KMS-11 (cell line): ENCODE measurements around the gene LIPK.

Experiments
- H2AFZ ChIP-seq: fragments of 200-600 bp; sonication (generic); 2 replicates; pipeline ENCODE4 v1.6.1; 2016; ENCODE audit warnings: antibody characterized with exemption, mixed run types, low read depth
- H3K27ac ChIP-seq: fragments of 200-600 bp; sonication (generic); 2 replicates; pipeline ENCODE4 v1.6.1; 2016; ENCODE audit warnings: mild to moderate bottlenecking, mixed run types
- H3K27me3 ChIP-seq: fragments of 200-600 bp; sonication (generic); 2 replicates; pipeline ENCODE4 v1.6.1; 2017; ENCODE audit warnings: mild to moderate bottlenecking, low read depth, mixed run types, moderate library complexity; ENCODE audit not compliant: insufficient read depth
- H3K36me3 ChIP-seq: fragments of 200-600 bp; sonication (generic); 2 replicates; pipeline ENCODE4 v1.6.1; 2017; ENCODE audit warnings: mild to moderate bottlenecking, mixed run types; ENCODE audit not compliant: insufficient read depth
- H3K4me1 ChIP-seq: fragments of 200-600 bp; sonication (generic); 2 replicates; pipeline ENCODE4 v1.6.1; 2016; ENCODE audit warnings: mild to moderate bottlenecking, low read depth, mixed run types; ENCODE audit not compliant: poor library complexity, severe bottlenecking
- H3K4me2 ChIP-seq: fragments of 200-600 bp; sonication (generic); 2 replicates; pipeline ENCODE4 v1.7.0; 2016; ENCODE audit warnings: mild to moderate bottlenecking, mixed run types
- H3K4me3 ChIP-seq: fragments of 200-600 bp; sonication (generic); IDR thresholded peaks from 2 replicates; pipeline ENCODE4 v1.6.1; 2017; ENCODE audit warnings: low read depth, low read length, mixed read lengths; ENCODE audit not compliant: insufficient read depth
- H3K79me2 ChIP-seq: fragments of 200-600 bp; sonication (generic); 2 replicates; pipeline ENCODE4 v1.6.1; 2016; ENCODE audit warnings: low read depth, mixed run types; ENCODE audit not compliant: insufficient read depth
- H3K9ac ChIP-seq: fragments of 200-600 bp; sonication (generic); 2 replicates; pipeline ENCODE4 v1.6.1; 2016; ENCODE audit warnings: mild to moderate bottlenecking, mixed run types
- H4K20me1 ChIP-seq: fragments of 200-600 bp; sonication (generic); 2 replicates; pipeline ENCODE4 v1.6.1; 2016; ENCODE audit warnings: mild to moderate bottlenecking, mixed run types; ENCODE audit not compliant: insufficient read depth
- TF ChIP-seq, protein P1 (sequence below): fragments of 200-600 bp; sonication (generic); conservative IDR thresholded peaks from 2 replicates; pipeline ENCODE4 v1.6.1; 2017; ENCODE audit warnings: low read depth, mild to moderate bottlenecking, antibody characterized with exemption, low read length, moderate library complexity, mixed read lengths

Gene LIPK

DNA sequence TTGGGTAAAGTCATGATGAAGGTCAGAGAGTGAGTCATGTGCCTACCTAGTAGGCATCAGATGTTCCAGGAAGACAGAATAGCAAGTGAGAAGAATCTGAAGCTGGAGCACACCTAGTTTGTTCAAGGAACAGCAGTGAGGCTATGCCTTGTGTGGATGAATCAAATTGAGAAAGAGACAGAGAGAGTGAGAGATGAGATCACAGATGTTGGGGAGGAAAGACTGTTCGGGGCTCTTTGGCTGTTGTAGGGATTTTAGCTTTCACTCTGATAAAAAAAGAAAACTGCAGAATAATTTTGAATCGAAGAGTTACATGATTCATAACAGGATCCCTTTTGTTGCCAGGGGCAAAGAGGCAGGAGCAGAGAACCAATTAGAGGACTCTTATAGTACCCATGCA lies 35.6 kb upstream of the LIPK start:
- Histone ChIP-seq H3K79me2 (no peaks in the 10 kb centered on the region), H3K9ac (no peak overlapping the region), H3K4me3 (no peak overlapping the region), H2AFZ (no peak overlapping the region), H4K20me1 (no peaks in the 10 kb centered on the region), H3K27me3 (no peaks in the 10 kb centered on the region), H3K36me3 (no peaks in the 10 kb centered on the region), H3K27ac (no peak overlapping the region), H3K4me1 (no peaks in the 10 kb centered on the region), H3K4me2 (no peak overlapping the region)
- TF ChIP-seq, protein P1, sequence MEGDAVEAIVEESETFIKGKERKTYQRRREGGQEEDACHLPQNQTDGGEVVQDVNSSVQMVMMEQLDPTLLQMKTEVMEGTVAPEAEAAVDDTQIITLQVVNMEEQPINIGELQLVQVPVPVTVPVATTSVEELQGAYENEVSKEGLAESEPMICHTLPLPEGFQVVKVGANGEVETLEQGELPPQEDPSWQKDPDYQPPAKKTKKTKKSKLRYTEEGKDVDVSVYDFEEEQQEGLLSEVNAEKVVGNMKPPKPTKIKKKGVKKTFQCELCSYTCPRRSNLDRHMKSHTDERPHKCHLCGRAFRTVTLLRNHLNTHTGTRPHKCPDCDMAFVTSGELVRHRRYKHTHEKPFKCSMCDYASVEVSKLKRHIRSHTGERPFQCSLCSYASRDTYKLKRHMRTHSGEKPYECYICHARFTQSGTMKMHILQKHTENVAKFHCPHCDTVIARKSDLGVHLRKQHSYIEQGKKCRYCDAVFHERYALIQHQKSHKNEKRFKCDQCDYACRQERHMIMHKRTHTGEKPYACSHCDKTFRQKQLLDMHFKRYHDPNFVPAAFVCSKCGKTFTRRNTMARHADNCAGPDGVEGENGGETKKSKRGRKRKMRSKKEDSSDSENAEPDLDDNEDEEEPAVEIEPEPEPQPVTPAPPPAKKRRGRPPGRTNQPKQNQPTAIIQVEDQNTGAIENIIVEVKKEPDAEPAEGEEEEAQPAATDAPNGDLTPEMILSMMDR: no peak

DNA sequence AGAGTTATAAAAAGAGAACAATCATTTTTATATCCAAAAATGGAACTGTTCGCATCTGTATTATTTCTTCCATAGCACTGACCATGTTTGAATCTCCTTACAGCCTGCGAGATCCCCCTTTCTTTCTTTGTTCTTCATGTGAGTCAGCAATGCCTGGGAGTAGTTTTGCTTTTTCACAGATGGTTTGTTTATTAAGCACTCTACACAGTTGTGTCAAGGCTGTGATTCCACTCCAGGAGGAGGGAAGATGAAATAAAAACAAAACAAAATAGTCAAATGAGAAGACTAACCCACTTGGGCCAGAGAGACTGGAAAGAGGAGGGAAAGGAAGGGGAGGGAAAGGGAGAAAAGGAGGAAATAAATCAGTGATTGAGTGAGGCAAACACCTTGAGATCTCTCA lies 34.0 kb upstream of the LIPK start:
- no peak overlapping the region for H3K4me3 ChIP-seq
- no peaks in the 10 kb centered on the region for H4K20me1 ChIP-seq
- H3K79me2 ChIP-seq: no peaks in the 10 kb centered on the region
- H2AFZ ChIP-seq: no peak overlapping the region
- no peak overlapping the region for H3K27ac ChIP-seq
- H3K36me3 ChIP-seq: no peaks in the 10 kb centered on the region
- H3K4me1 ChIP-seq: no peaks in the 10 kb centered on the region
- no peak overlapping the region for H3K4me2 ChIP-seq
- no peak overlapping the region for H3K9ac ChIP-seq
- no peaks in the 10 kb centered on the region for H3K27me3 ChIP-seq
- TF ChIP-seq, protein P1: no peak

DNA sequence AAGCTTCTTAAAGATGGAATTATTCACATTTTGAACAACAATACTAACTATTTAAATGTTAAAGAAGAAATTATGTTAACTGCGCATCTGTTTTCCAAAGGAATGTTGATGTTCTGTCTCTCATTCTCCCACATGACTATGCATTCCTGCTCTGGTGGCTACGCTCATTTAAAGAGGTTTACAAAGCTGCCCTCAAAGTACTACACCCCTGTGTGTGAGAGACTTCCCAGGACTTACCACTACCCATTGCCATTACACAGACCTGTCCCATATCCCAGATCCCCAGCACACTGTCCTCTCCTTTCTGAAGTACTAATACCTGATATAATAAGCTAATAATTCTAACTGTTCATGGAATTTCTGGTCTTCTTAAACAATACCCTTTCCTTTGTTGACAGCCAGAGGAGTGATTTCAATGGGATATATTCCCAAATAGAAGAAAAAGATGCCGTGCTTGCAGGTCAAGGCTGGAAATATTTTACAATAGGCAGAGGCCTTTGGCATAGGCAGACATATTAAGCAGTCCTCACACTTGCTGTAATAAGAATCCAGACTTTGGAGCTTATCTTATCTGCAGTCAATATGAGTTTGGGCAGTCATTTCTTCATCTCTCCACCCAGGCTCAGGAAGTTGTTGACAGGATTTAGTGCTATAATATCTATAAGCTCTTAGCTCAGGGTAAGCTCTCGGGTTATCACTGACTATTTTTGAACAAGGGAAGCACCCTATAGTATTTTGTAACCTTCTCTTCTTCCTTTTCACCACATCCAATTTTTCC lies 29.6 kb upstream of the LIPK start:
- H3K9ac ChIP-seq: no peak overlapping the region
- H3K4me1 ChIP-seq: no peaks in the 10 kb centered on the region
- H3K27me3 ChIP-seq: no peaks in the 10 kb centered on the region
- no peak overlapping the region for H3K27ac ChIP-seq
- H3K36me3 ChIP-seq: no peaks in the 10 kb centered on the region
- no peaks in the 10 kb centered on the region for H4K20me1 ChIP-seq
- H3K4me2 ChIP-seq: no peak overlapping the region
- no peaks in the 10 kb centered on the region for H3K79me2 ChIP-seq
- H2AFZ ChIP-seq: no peak overlapping the region
- TF ChIP-seq, protein P1: no peak
- H3K4me3 ChIP-seq: no peak overlapping the region

DNA sequence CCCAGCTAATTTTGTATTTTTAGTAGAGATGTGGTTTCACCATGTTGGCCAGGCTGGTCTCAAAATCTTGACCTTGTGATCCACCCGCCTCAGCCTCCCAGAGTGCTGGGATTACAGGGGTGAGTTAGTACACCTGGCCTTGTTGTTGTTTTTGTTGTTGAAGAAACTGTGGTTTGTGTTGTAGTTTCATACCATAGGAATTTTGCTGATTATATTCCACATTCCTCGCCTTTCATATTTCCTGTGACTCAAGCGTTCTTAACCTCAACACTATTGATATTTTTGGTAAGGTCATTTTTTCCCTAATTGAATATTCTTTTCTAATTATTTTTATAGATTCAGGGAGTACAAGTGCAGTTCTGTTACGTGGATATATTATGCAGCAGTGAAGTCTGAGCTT lies 25.1 kb upstream of the LIPK start:
- no peaks in the 10 kb centered on the region for H4K20me1 ChIP-seq
- H3K36me3 ChIP-seq: no peaks in the 10 kb centered on the region
- no peak overlapping the region for H3K9ac ChIP-seq
- no peaks in the 10 kb centered on the region for H3K27me3 ChIP-seq
- H2AFZ ChIP-seq: no peak overlapping the region
- no peak overlapping the region for H3K27ac ChIP-seq
- no peak overlapping the region for H3K4me3 ChIP-seq
- H3K79me2 ChIP-seq: no peaks in the 10 kb centered on the region
- H3K4me2 ChIP-seq: no peak overlapping the region
- TF ChIP-seq, protein P1: no peak
- no peaks in the 10 kb centered on the region for H3K4me1 ChIP-seq
